ACHN (cell line): ENCODE measurements around the gene SPTB.

Experiments
- DNase-seq: peaks from one replicate; pipeline ENCODE4 v3.0.0-alpha.2; 2015
- in situ Hi-C: cut with HindIII; loops from 2 replicates; pipeline ENCODE4 v1.10.0; 2017; ENCODE audit warnings: low sequenced_read_pairs, low pct_ligation_motif_present, low pct_unique_long_range_greater_than_20kb

SPTB gene

DNA sequence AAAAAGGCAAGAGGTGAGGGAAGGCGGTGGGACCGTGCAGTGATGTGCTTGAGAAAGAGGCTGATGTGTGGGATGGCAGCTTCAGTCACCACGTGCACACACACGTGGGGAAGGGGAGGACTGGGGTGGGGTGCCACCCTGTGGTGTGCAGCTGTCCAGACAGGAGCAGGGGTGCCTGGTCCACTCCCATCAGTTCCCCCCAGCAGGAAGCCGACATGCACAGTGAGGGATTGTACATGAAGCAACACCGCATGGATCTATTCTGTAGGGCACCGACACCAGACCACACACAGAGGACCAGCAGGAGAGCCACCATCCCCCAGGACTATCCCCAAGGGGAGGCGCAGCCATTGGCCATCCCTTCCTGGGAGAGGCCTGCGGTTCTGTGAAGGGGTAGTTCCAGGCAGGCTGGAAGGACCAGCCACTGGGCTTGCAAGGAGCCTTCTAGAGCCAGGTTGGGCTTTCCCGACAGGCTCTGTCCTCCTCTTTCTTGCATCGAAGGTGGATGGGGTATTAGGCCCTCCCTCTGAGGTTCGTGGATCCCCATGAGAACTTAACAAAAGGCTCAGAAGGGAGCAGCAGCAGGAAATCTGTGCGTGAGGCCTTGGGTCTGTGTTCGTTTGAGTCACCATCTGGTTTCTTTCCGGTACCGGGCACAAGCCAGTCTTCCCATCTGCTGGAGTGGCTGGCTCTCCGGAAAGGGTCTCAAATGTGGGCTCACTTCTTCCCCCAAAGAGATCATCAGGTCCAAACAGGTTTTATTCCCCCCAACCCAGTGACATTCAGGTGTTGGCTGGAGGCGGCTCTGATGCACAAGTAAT lies 115.7 kb downstream of the SPTB start:
- in situ Hi-C loops = no loop called here
- DNase-seq = no peak

DNA sequence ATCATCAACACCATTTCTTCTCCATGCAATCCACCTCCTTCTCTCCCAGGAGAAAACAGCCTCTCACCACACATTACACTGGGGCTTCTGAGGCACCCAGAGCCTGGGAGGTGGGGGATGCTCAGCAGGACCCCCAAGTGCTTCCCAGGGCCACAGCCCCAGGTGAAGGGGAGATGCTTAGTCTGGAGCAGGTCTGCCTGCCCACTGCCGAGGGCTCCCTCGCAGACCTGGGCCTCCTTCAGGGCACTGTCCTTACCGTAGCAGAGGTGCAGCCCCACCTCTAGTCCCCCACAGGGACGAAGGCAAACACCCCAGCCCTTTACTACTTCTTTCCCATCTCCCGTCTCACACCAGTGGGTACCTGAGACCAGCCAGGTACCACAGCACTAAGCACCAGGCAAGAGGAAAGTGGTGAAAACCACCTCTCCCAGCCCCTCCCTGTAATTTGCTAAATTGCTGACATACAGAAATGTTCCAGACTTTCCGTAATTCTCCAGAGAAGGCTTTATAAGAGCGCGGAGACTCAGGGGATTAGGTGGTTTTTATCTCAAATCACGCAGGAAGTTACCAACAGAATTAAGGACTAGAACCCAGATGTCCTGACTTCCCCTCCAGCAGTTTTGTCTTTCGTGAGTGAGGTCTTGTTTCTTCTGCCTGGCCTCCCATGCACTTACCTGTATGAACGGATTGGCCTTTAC lies 116.5 kb downstream of the SPTB start:
- DNase-seq = no peak
- in situ Hi-C loops = no loop called here

DNA sequence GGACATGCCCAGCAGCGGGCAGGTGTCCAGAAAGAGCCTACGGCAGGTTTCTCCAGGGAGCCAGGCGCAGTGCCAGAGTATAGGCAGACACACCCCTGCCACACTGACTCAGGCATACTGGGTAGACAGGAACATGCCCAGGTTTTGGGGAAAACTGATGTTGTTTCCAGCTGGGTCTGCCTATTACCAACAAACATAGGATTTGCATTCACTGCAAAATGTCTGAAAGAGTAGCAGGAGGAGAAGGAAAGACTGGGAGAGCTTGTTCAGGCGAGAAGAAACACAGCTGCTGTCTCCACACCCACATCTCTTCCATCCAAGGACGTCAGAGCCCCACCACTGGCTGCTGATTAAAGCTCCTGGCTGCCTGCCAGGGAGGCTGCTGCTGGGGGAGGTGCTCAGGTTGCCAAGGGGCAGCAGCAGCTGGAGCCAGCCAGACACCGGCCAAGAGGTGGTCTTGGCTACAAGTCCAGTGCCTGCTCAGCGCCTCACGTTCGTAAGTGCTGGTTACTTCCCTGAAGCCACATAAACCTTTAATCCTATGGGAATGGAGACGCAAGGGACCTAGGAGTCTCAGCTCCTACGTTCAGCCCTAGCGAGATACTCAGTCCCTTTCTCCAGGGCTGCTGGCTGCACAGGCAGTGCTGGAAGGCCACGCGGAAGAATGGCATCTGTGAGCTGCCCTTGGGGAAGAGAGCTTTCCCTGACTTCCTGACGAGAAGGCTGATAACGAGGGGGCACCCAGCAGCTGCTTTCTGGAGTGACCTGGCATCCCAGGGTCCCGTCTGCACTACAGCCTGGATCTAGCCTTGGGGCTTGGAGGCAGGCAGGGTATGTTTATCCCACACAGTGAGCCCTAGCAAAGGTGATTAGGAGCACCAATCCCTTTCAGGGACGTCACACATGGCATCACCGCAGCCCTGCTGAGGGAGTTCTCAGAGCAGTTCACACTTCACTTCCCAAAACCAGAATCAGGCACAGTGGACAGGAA lies 117.4 kb downstream of the SPTB start:
- in situ Hi-C loops = no loop called here
- peak; percentile 31 for DNase-seq

DNA sequence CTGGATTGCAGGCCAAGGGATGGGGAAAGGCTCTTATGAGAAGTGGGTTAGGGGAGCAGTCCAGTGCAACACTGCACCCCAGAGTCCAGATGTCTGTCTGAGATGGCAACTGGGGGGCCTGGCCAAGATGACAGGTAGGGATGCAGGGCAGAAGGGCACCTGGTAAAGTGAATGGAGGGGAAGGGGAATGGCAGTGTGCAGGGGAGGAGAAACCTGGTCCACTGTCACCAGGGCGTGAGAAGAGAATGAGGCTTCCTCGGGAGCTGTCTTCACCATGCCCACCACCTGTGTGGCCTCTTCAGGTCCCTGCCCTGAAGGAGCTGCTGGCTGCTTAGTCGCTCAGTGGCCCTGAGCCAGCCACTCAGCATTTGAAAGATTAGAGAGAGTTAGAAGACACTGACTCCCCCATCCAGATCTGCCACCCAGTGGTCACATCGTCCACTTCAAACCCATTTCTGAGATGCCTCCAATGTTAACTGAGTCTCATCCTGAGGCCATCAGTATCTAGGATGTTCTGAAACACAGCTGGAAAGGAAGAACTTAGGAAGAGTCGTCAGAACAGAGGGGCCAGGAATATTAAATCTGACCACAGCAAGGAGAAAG lies 118.2 kb downstream of the SPTB start:
- in situ Hi-C loops = no loop called here
- DNase-seq = no peak

DNA sequence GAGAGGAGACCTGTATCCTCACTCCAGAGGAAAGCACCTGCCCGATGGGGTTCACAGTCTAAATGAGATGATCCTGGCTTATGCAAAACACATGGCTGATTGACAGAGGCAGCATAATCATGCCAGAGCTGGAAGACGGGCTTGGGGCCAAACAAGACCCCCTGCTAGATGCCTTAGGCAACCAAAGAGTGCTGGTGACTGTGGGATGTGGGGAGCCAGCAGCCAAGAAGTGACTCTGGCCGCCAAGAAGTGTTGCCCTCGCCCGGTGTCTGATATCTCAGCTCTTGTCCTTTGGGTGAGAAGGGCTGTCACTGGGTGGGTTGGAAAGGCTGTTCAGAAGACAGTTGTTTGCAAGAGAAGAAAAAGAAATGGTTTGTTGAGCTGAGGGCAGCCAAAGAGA lies 118.8 kb downstream of the SPTB start:
- no peak for DNase-seq
- in situ Hi-C loops = no loop called here

DNA sequence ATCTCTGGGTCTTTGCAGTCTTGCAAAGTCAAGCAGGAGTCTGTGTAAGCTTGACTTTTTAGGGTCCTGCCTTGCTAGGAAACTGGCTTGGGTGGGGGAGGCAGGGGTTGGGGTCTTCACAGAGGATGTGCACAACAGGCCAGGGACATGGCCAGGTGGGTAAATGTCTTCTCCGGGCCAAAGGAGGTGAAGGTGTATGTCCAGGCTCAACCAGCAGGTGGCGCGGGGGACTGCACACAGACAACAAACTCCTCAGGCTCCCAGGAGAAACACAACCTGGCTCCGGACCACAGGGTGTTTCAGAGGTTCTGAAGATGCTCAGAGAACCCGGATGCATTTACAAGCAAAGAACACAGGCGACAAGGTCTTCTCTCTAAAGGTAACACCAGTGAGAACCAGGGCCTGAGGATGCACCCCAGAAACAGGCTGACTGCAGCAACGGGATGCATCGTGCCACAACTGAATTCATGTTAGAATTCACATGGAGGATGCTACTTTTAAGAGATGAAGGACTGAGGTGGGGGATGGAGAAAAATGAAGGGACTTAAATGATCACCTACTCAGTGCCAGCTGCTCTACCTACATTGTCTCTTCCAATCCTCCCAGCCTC lies 119.5 kb downstream of the SPTB start:
- DNase-seq = peak; percentile 44
- in situ Hi-C loops = no loop called here

DNA sequence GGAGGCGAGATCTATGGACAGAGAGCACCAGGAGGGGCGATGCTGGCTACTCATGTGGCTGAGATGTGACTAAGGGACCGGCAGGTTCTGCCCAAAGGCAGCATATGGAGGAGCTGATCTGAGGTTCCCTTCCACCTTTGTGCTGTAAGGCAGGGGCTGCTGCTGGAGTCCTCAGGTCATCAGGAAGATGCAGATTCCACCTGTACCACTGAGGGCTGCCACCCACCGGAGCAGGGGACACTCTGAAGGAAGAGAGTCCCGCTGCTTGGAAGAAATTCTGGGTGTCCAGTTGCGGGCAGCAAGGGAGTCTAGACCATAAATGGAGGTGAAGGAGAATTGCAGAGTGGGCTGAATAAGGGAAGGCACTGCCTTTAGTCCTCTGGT lies 120.2 kb downstream of the SPTB start:
- DNase-seq = no peak
- in situ Hi-C loops = no loop called here

DNA sequence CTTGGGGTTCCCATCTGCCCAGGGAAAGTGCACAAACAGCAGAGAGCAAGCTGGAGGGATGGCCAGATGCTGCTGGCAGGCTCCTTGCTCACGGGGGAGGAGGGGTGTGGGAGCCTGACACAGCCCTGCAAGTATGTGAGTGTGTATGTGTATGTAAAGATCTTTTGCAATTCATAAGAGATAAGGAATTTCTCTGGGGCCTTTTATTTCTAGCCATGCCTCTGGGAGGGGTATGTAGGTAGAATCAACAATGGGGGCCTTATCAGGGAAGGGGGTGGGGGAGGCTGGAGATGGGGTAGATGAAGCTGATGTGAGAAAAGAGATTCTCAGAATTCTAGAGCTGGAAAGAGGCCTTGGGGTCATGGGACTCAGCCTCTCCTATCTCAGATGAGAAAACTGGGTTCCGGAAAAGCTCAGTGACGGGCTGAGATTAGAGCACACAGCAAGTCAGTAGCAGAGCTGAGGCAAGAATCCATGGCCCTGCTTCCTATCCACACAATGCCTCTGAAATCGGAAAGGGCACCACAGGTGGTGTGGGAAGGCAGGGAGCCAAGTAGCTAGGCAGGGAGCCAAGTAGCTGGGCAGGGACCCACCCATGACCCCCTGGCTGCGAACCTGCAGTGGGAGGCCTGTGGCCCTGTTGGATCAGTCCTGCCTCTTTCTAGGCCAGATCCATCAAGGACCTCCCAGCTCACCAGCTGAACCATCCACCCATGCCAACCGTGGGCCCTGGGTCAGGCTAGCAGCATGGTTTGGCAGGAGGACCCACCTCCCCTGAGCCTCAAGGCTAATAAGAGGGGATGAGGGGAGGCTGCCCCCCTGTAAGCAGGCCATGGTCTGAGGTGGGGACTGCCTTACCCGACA lies 120.8 kb downstream of the SPTB start:
- DNase-seq = no peak

DNA sequence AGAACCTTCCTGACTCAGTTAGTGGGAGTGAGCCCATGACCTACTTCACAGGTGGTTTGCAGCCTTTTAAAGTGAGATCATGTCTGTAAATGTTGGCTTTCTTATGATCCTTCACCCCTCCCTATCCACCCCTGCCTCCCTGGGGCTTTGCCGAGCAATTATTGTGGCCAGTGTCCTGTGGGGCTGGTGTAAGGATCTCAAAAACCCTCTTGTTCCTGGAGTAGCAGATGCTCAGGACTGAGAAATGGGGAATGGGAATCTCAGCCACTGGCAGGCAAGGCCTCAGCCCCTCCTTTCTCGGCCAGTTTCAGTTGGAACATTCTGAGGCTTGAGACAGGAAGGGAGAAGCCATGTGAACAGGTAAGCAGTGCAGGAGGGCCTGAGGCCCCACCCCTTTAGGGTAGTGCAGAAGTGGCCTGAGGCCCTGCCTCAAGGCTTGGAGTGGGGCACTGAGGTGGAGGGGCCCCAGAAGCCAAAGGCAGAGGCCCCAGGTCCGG lies 121.6 kb downstream of the SPTB start:
- in situ Hi-C loops = no loop called here
- DNase-seq = no peak

More for the DNA sequence above, 120.8 kb downstream of the SPTB start:
- in situ Hi-C loops = no loop called here

DNA sequence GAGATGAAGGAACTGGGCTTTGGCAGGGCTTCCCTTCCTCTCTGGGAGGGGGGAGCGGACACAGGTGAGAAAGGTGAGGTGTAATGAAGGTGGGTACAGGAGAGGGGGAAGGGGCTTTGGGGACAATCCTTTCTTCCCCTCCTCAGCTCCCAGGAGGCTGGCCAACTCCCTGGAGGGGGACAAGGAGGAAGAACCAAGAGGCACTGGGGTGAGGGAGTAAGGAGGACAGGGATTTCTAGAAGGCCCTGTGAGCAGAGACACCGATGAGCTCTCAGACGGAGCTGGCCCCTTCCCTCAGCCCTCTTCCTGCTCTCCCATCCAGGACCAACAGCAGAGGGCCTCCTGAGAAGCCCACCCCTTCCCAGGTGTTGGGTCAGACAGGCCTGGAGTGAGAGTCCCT lies 122.1 kb downstream of the SPTB start:
- DNase-seq = no peak
- in situ Hi-C loops = no loop called here

DNA sequence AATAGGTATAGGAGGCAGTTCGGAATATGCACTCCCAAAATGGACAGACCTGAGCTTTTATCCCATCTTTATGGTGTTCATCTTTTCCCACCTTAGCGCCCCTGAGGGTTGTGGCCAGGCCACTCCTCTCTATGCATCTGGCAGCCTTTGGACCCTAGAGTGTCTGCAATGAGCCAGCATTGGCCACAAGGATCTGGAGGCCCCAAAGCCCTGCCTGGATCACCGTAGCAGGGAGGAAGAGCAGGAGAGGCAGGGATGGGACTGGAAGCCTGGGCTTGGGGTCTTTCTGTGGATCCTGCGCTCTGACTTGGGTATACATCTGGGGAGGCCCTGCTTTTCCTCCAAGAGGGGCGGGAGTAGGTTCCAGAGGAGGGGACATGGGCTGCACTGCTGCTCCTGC lies 123.0 kb downstream of the SPTB start:
- DNase-seq = no peak
- in situ Hi-C loops = no loop called here

DNA sequence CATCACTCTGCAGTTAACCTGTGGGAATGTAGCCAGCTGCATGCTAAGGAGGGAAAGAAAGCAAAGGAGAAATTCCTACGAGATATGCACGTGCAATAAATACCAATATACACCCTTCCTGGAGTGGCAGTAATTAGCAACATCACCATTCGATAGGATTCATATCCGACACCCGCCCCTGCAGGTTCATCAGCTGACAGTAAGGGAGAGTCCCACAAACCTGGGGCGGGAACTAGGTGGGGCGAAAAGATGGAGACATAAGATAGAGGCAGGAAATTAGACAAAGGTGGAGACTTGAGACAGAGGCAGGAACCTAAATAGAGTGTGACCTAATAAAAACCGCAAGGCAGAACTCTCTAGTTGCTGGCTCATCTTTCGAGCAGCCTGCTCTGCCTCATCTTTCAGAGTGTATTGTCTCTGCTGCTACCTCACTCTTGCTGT lies 123.9 kb downstream of the SPTB start:
- in situ Hi-C loops = no loop called here
- no peak for DNase-seq

DNA sequence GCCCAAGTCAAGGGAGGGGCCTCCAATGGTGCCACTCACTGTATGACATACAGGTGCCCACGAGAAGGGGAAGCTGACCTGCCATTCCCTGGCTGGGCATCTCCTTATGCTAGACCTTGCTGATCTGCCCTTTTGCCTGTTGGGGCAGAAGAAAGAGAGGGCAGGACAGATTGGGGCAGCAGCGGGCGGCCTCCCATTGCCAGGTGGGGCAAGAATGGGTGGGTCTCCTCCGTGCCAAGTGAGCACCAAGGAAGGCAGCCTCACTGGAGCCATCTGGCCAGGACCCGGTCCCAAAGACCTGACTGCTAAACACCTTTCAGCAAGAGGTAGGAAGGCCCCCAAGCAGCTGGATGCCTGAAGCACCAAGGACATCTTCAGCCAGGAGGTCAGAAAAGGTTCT lies 125.0 kb downstream of the SPTB start:
- in situ Hi-C loops = no loop called here

DNA sequence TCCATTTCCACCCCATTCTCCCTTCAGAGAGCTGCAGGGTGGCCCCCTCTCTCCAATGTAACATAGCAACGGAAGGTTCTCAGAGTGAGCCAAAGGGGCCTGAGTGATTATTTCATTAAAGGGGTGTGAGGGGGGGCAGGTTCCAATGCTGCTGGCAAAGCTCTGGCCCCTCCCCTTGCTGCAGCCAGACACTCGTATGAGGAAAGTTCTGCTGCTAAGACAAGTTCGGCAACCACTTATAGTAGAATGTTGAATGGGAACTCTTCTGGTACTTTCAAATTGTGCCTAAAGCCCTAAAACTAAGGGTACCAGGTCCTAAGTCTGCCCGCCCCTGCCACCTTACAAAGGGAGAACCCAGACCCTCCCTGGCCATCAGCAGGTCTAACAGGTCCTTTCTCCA lies 125.7 kb downstream of the SPTB start:
- in situ Hi-C loops = no loop called here
- DNase-seq = no peak

More for the DNA sequence above, 125.0 kb downstream of the SPTB start:
- DNase-seq = no peak

DNA sequence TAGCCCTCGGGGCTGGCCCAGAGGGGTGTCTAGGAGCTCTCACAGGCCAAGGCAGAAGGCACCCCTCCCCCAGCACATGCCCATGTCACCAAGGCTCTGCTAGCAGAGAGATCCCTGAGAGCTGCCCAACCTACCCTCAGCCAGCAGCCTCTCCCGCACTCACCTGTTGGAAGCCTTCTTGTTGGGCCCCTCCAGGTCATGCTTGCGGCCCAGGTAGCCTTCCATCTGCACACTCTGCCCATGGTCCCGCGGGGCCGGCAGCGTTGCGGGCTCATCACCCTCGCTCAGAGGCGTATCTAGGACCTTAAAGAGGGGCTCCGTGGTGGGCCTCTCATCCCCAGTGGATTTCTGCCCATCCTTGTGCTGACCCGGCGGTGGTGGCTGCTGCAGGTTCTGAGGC lies 126.3 kb downstream of the SPTB start:
- in situ Hi-C loops = no loop called here
- DNase-seq = no peak

DNA sequence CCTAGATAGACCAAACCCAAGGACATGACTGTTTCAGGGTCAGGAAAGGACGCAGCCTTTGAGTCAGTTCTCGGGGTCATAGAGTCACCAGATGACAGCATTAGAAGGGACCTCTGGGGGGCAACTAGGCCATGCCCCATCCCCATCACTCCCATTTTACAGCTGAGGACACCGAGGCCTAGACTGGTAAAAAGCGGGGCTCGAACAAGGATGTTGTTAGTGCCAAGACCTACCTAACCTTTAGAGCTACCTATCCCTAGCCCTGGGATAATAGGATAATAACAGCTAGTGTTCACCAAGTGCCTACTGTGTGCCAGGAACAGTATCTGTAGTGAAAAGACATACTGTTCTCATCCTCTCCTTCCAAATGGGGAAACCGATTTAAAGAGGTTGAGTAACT lies 126.8 kb downstream of the SPTB start:
- in situ Hi-C loops = no loop called here
- DNase-seq = no peak

DNA sequence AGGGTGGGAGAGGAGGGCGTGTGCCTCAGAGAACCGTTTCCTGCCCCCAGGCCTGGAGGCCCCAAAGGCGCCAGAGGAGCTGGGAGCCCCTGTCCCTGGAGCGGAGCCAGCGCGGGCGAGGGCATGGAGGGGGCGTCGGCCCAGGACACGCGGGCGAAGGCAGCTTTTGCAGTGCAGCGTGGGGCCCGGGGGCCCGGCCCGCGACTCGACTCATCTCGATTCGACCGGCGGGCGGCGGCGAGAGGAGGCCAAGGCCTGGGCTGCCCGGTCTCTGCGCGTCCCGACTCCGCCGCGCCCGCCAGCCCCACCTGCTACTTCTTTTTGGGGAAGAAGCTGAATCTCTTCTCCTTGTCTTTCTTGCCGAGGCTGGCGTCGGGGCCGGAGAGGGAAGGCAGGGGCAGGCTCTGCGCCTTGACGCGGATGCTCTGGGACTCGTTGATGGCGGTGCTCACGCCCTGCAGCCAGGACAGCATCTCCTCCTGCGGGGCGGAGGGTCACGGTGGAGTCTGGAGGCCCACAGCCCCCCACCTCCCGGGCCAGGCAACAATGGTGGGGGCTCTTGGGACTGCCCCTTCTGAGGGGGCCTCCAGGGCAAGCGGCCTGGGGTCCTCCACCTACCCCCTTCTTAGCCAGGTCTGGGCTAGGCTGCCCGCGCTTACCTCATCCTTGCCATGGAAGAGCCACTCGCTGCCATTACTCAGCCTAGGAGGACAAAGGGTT lies 130.6 kb downstream of the SPTB start:
- in situ Hi-C loops = no loop called here
- DNase-seq = no peak
